Ecto neural progenitor cell (in vitro differentiated cells): ENCODE results near the gene LCTL.
"Not testable (repeated sequence)": the region's sequence is repeated elsewhere in the genome, so short reads cannot be mapped to it uniquely, and the experiment has no call there.

Experiments used
- DNase-seq: peaks from one replicate; pipeline ENCODE4 v3.0.0-alpha.2; 2018; ENCODE audit warnings: low spot score

Gene LCTL

GRCh38 chr15:66591322-66591862 lies 25.6 kb upstream of the LCTL start:
- no peak for DNase-seq

GRCh38 chr15:66590435-66590834 lies 24.6 kb upstream of the LCTL start:
- DNase-seq: no peak

GRCh38 chr15:66589429-66589828 lies 23.6 kb upstream of the LCTL start:
- DNase-seq: not testable (repeated sequence)

- no peak for DNase-seq
Observed at GRCh38 chr15:66588971-66589370, 23.2 kb upstream of the LCTL start.

GRCh38 chr15:66588537-66588936 lies 22.7 kb upstream of the LCTL start:
- DNase-seq: no peak

GRCh38 chr15:66587749-66588148 lies 22.0 kb upstream of the LCTL start:
- DNase-seq: no peak

GRCh38 chr15:66587020-66587419 lies 21.2 kb upstream of the LCTL start:
- no peak for DNase-seq

GRCh38 chr15:66586155-66586976 lies 20.6 kb upstream of the LCTL start:
- no peak for DNase-seq

- DNase-seq: no peak
Observed at GRCh38 chr15:66581972-66582537, 16.3 kb upstream of the LCTL start.

- DNase-seq: no peak
Observed at GRCh38 chr15:66580643-66581042, 14.8 kb upstream of the LCTL start.

- DNase-seq: no peak
Observed at GRCh38 chr15:66578286-66578875, 12.6 kb upstream of the LCTL start.

- DNase-seq: no peak
Observed at GRCh38 chr15:66574596-66574950, 8.8 kb upstream of the LCTL start.

- DNase-seq: no peak
Observed at GRCh38 chr15:66573719-66574595, 8.2 kb upstream of the LCTL start.

GRCh38 chr15:66573348-66573718 lies 7.5 kb upstream of the LCTL start:
- no peak for DNase-seq

GRCh38 chr15:66572146-66572545 lies 6.3 kb upstream of the LCTL start:
- no peak for DNase-seq

- DNase-seq: no peak
Observed at GRCh38 chr15:66570842-66571478, 5.2 kb upstream of the LCTL start.

GRCh38 chr15:66570327-66570726 lies 4.5 kb upstream of the LCTL start:
- DNase-seq: no peak

- DNase-seq: no peak
Observed at GRCh38 chr15:66569461-66570137, 3.8 kb upstream of the LCTL start.

GRCh38 chr15:66567897-66568296 lies 2.1 kb upstream of the LCTL start:
- no peak for DNase-seq

- DNase-seq: peak; percentile 84
Observed at GRCh38 chr15:66566963-66567531, 1.2 kb upstream of the LCTL start.

GRCh38 chr15:66565141-66565641 lies 607 bp downstream of the LCTL start:
- DNase-seq: no peak
